SK-N-SH (cell line): ENCODE data around the gene ETFA.
A peak's percentile ranks its signal among the peaks of the same experiment; 100 is the strongest.

Experiments
- CTCF ChIP-seq: fragments of 200-600 bp; sonication (generic); IDR thresholded peaks from 2 replicates; pipeline ENCODE4 v1.6.1; 2017; ENCODE audit warnings: antibody characterized with exemption, mild to moderate bottlenecking, moderate library complexity
- ELF1 ChIP-seq: IDR thresholded peaks from 2 replicates; pipeline ENCODE4 v1.4.0; 2012
- EP300 ChIP-seq, 2 experiments: IDR thresholded peaks; 2 replicates each; pipeline versions ENCODE4 v1.4.0 to v1.6.1; 2012; ENCODE audit warnings: borderline replicate concordance in 1 of 2, low read depth in 1 of 2, low read length in 1 of 2
- EZH2phosphoT487 ChIP-seq: fragments of 200-600 bp; sonication (generic); IDR thresholded peaks from 2 replicates; pipeline ENCODE4 v1.6.1; 2017; ENCODE audit warnings: low read depth, mixed run types, mild to moderate bottlenecking, antibody characterized with exemption, moderate library complexity, borderline replicate concordance
- GABPA ChIP-seq: IDR thresholded peaks from 2 replicates; pipeline ENCODE4 v1.4.0; 2012; ENCODE audit warnings: low read depth, mild to moderate bottlenecking
- JUND ChIP-seq: IDR thresholded peaks from 2 replicates; pipeline ENCODE4 v1.4.0; 2012
- MAX ChIP-seq: IDR thresholded peaks from 2 replicates; pipeline ENCODE4 v1.4.0; 2012; ENCODE audit warnings: low read depth
- NFIC ChIP-seq: IDR thresholded peaks from 2 replicates; pipeline ENCODE4 v1.4.0; 2012; ENCODE audit warnings: borderline replicate concordance
- REST ChIP-seq: IDR thresholded peaks from 2 replicates; pipeline ENCODE4 v1.6.1; 2012; ENCODE audit warnings: mild to moderate bottlenecking, low read depth, low read length, moderate library complexity
- RFX5 ChIP-seq: IDR thresholded peaks from 2 replicates; pipeline ENCODE4 v1.6.1; 2012; ENCODE audit warnings: mild to moderate bottlenecking, improper control_type of control experiment, low read length
- TCF12 ChIP-seq: IDR thresholded peaks from 2 replicates; pipeline ENCODE4 v1.4.0; 2012
- TEAD4 ChIP-seq: IDR thresholded peaks from 2 replicates; pipeline ENCODE4 v1.4.0; 2012; ENCODE audit warnings: mild to moderate bottlenecking, borderline replicate concordance; ENCODE audit not compliant: insufficient read depth
- USF2 ChIP-seq: fragments of 150-350 bp; IDR thresholded peaks from 2 replicates; pipeline ENCODE4 v1.6.1; 2017; ENCODE audit warnings: antibody characterized with exemption, low read length, low read depth, borderline replicate concordance
- ZBTB33 ChIP-seq: IDR thresholded peaks from 2 replicates; pipeline ENCODE4 v1.4.0; 2012; ENCODE audit warnings: low read depth, borderline replicate concordance

- no peak for TF ChIP-seq GABPA
- no peak for TF ChIP-seq CTCF
- TF ChIP-seq EP300 (IDR thresholded peaks at IDR 0.05; ENCODE audit: borderline replicate concordance in 1 of 2, low read depth in 1 of 2, low read length in 1 of 2), result no peak
- no peak for TF ChIP-seq USF2
- TF ChIP-seq TEAD4, result no peak
- no peak for TF ChIP-seq RFX5
- no peak for TF ChIP-seq JUND
- TF ChIP-seq MAX, result no peak
- TF ChIP-seq ZBTB33, result no peak
- TF ChIP-seq TCF12, result no peak
- TF ChIP-seq REST, result no peak
- no peak for TF ChIP-seq ELF1
- no peak for TF ChIP-seq EZH2phosphoT487
- peak; percentile 70 for TF ChIP-seq NFIC
Measured at GRCh38 chr15:76217029-76217881, 94.0 kb downstream of the ETFA start.
